Stimulated activated CD8-positive, alpha-beta memory T cell treated with anti-CD3 and anti-CD28 coated beads, Interleukin-7, amount 100 ng/mL, for 1 hour (primary cell): ENCODE data around the gene CADPS2.

ENCODE experiments used
- DNase-seq, 2 donors: peaks; one replicate each; pipeline ENCODE4 v3.0.0-alpha.2; 2020; ENCODE audit warnings: low read depth in 2 of 2

The CADPS2 gene

DNA sequence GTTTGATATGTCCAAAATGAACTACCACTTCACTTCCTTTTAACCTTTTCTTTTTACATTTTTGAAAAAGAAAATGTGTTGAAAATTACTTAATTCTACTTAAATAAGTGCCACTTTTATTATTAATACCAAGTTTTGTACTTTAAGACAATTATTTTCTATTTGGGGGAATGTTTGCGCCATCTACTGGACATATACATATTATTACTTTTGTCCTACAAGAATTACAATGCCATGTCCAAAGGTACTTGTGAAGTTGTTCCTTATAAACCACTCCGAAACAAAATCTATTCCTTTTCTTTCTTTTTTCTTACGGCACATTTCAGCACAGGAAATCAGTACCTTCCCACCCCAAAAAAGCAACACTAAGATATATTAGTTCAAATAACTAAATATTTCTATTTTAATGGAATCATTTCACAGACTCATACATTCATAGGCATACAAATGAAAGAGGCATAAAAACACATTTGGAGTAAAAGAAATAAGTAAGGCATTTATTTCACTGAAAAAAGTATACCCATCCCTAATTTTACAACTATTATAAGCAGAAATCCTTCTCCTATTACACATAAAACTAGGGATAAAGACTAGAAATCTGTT, 357.3 kb downstream of the CADPS2 start:
- DNase-seq: no peak

GRCh38 chr7:122525355-122525754, 360.9 kb downstream of the CADPS2 start:
- DNase-seq: no peak

- no peak for DNase-seq
Observed at GRCh38 chr7:122521767-122522166, 364.5 kb downstream of the CADPS2 start.

DNA sequence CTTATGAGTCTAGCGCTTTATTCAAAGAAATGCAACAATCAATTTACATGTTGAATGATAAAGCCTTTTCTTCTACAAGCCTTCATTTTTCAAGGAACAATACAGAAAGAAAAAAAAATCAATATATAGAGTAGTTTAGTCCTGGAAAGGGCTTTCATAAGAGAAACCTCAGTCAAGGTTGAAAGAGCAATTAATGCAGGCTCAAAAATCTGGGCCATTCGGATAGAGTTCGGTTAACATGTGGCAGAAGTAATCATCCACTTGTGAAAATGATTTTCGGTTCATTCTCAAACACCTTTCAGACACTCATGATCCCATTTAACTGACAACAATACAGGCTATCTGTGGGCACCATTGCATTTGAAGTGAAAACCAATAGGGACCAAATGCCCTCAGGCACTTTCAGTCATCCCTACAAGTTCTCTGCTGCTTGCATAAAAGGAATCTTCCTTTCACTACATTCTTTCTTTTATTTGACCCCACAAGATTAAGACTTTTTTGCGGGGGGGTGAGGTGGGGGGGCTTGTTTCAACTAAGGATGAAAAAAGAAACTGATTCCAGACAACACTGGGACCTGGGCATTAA, 365.2 kb downstream of the CADPS2 start:
- no peak for DNase-seq

DNA sequence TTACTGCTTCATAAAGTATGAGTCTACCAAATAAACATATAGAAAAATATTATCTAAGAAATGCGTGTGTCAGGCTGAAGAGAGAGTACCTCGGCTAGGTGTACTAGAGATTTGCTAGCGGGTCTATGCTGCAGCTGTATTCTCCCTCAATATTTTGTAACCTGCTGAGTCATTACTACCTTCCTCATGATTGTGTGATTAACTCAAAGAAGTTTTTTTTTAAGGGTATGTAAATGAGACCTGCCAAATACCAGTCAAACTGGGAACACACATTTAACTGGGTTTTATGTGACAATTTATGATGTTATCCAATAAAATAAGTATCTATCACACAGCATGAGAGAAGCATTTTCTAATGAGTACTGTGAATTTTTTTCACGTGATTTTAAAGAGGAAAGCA, 367.8 kb downstream of the CADPS2 start:
- DNase-seq: no peak

GRCh38 chr7:122517576-122517975, 368.7 kb downstream of the CADPS2 start:
- DNase-seq: no peak

DNA sequence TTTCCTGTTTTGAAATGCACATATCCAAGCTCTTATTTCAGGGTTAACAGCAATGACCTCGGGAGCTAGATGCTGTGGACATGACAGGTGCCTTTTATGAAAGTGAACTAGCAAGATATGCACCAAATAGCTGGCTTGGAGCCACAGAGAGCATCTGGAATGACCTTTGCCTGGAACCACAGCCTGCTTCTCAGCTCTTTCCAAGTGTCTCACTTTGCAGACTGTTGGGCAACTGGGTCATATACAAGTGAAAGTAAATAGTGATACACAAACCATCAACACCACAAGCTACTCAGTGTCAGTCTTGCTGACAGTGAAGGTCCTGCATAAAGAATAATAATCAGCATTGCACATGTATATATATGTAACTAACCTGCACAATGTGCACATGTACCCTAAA, 370.9 kb downstream of the CADPS2 start:
- DNase-seq: no peak

DNA sequence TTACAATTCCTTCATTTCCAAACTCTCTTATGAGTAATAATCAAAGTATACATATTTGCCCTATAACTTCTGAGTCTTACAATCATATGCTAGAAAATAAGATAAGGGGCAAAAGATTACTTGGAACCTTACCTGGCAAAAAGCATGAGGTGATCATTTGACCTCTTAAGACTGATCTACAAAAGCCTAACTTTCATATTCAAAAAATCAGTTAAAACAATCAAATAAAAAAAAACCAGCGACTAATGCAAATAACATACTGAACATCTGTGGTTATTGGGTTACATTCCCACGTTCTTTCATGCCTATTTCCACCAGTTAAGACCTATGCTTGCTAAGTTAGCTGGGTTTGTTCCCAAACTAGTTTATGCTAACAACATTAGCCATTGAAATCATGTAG, 375.0 kb downstream of the CADPS2 start:
- no peak for DNase-seq

- DNase-seq: no peak
Observed at GRCh38 chr7:122507591-122507990, 378.7 kb downstream of the CADPS2 start.

- DNase-seq: no peak
Observed at GRCh38 chr7:122492007-122492406, 394.3 kb downstream of the CADPS2 start.

- DNase-seq: no peak
Observed at GRCh38 chr7:122488241-122488640, 398.0 kb downstream of the CADPS2 start.

- DNase-seq: no peak
Observed at GRCh38 chr7:122487131-122487530, 399.1 kb downstream of the CADPS2 start.

DNA sequence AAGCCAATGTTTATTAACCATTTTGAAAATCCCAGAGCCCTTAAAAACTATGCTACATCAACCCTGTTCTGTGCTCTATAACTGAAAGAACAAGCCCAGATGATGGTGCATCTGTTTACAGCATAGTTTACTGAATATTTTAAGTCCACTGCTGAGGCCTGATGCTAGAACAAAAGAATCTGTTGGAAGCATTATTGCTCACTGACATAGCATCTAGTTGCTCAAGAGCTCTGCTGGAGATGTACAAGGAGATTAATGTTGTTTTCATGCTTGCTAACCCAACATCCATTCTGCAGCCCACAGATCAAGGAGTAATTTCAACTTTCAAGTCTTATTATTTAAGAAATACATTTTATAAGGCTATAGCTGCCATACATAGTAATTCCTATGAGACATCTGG, 400.4 kb downstream of the CADPS2 start:
- no peak for DNase-seq

GRCh38 chr7:122482212-122482611, 404.0 kb downstream of the CADPS2 start:
- no peak for DNase-seq

- no peak for DNase-seq
Observed at GRCh38 chr7:122470859-122471258, 415.4 kb downstream of the CADPS2 start.

- DNase-seq: no peak
Observed at GRCh38 chr7:122468945-122469344, 417.3 kb downstream of the CADPS2 start.

DNA sequence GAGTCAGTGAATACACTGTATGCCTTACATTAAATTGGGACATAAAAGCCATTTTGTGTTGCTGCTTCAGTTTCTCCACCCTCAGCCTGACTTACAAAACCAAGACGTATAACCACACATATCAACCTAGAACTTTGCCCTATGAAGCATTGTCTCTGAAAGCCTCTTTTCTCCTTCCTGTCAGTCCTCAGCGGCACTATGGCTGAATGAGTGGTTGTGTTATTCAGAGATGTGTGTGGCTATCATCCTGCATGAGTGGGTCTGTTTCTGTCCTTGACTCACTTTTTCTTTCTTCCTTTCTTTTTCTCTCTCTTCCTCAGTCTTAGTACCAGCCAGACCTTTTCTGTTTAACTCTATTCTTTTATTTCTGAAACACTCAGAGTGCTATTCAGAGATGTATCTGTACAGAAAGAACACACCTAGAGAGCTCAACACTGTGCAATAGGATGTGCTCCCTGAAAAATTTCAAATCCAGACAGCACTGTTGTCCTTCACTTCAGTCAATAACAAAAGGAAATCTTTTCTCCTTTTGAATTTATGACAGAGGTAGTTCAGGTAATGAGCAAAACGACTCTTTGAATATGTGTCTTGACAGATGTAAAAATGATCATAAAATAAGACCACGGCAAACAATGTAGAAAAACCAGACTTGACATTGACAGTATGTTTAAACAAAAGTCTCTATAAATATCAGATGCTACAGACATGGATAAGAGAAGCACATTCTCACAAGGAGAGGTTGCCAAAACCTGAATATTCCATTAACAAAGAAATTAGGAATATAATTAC, 418.4 kb downstream of the CADPS2 start:
- no peak for DNase-seq

DNA sequence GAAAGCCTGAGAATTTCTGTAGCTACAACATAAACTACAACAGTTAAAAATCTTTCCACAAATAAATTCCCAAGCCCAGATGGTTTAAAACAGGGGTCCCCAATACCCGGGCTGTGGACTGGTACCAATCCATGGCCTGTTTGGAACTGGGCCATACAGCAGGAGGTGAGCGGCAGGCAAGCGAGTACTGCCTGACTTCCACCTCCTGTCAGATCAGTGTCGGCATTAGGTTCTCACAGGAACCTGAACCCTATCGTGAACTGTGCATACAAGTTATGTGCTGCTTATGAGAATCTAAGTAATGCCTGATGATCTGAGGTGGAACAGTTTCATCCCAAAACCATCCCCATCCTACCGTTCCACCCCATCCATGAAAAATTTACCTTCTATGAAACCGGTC, 421.0 kb downstream of the CADPS2 start:
- DNase-seq: no peak

DNA sequence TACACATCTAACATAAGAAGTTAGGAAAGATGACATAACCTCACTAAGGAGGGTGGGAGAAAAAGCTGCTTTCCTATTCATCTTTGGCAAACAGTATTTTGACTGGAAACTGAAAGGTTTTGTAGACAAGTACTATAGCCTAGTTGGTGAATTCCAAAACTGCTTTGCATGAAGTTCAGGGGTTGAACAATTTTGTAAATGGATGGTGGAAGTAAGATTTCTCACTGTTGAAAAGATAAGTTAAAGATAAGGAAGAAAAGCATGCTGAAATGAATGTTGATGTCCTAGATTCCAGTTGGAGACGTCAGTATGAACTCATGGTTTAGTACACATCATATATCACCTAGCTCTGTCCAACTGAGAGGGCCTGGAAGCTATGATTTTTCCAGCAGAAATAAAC, 422.6 kb downstream of the CADPS2 start:
- DNase-seq: no peak

- no peak for DNase-seq
Observed at GRCh38 chr7:122460936-122461335, 425.3 kb downstream of the CADPS2 start.

- no peak for DNase-seq
Observed at GRCh38 chr7:122457969-122458368, 428.3 kb downstream of the CADPS2 start.

DNA sequence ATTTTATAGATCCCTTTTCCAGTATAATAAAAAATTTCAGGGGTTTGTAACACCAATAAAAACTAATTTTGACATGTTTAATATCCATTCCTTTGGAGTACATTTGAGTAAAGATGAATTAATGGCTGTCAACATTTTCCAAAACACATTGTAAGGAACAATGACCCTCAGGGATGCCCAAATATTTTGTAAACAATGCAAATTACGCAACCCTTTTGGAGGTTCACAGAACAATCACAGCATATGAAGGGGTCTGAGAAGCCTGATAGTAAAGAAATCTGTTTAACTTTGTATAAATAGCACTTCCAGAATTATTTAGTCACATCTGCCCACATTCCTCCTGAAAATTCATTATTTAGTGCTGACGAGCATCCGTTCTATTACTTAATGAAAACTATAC, 428.9 kb downstream of the CADPS2 start:
- no peak for DNase-seq

- DNase-seq: no peak
Observed at GRCh38 chr7:122454776-122455507, 431.3 kb downstream of the CADPS2 start.
